ENCODE measurements around the gene DYNLL2.
"Not testable (repeated sequence)": the region's sequence is repeated elsewhere in the genome, so short reads cannot be mapped to it uniquely, and the experiment has no call there.

The DYNLL2 gene

GRCh38 chr17:58052407-58052806 lies 30.8 kb upstream of the DYNLL2 start:
- FAIRE-seq (no peak), DNase-seq (ENCODE audit: insufficient read length) (no peak)
- TF ChIP-seq POLR2AphosphoS5 (IDR thresholded peaks at IDR 0.05; ENCODE audit: low read depth, low read length) = no peak
- no peak for TF ChIP-seq TAF1 (IDR thresholded peaks at IDR 0.05; ENCODE audit: borderline replicate concordance, low read depth, low read length)
- TF ChIP-seq POLR2A (IDR thresholded peaks at IDR 0.05; ENCODE audit: low read depth, low read length) = no peak

GRCh38 chr17:58052945-58053715 lies 30.1 kb upstream of the DYNLL2 start:
- FAIRE-seq (no peak), DNase-seq (ENCODE audit: insufficient read length) (no peak)
- TF ChIP-seq POLR2A (IDR thresholded peaks at IDR 0.05; ENCODE audit: low read depth, low read length) (no peak), TAF1 (IDR thresholded peaks at IDR 0.05; ENCODE audit: borderline replicate concordance, low read depth, low read length) (no peak)

GRCh38 chr17:58054641-58055040 lies 28.6 kb upstream of the DYNLL2 start:
- TF ChIP-seq POLR2AphosphoS5 (IDR thresholded peaks at IDR 0.05; ENCODE audit: low read depth, low read length) (no peak), POLR2A (IDR thresholded peaks at IDR 0.05; ENCODE audit: low read depth, low read length) (no peak), TAF1 (IDR thresholded peaks at IDR 0.05; ENCODE audit: borderline replicate concordance, low read depth, low read length) (no peak)
- no peak for FAIRE-seq
- no peak for DNase-seq (ENCODE audit: insufficient read length)

DNA sequence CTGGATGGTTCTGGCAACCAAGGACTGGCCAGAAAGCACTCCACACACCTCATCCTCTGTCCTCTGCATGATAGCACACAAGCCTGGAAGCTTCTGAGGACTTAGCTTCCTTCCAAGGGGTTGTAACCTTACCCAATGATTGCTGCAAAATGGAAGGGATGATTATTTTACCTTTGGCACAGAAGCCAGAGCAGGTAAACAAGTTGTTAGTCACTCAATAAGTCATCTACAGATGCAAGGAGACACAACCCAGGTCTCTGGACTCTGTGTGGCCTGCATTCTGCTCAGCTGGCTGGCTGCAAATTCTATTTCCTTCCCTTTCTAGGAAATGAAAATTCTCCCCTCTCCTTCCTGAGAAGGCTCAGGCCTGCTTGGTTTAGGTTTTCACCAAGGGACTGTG lies 26.7 kb upstream of the DYNLL2 start:
- DNase-seq (ENCODE audit: insufficient read length) = no peak

DNA sequence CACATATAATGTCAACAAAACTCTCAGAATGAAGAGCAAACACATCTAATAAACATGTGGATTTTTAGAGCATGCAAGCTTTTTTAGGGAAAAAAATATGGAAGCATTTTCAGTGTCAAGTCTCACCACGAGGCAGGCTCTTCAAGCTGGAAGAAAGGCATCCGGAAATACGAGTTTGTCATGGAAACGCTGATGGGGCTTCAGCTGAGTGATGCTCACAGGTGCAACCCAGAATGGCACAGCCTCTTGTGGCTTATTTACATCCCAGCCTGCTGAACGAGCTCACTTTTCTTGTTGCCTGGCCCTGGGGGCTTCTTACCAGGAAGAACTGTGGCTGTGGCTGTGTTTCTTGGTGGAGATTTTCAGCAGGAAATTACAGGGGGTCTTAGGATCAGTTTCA lies 24.1 kb upstream of the DYNLL2 start:
- TF ChIP-seq POLR2AphosphoS5 (IDR thresholded peaks at IDR 0.05; ENCODE audit: low read depth, low read length) (no peak), POLR2A (IDR thresholded peaks at IDR 0.05; ENCODE audit: low read depth, low read length) (no peak), TAF1 (IDR thresholded peaks at IDR 0.05; ENCODE audit: borderline replicate concordance, low read depth, low read length) (no peak)
- FAIRE-seq (no peak), DNase-seq (ENCODE audit: insufficient read length) (no peak)

More for the DNA sequence above, 26.7 kb upstream of the DYNLL2 start:
- TF ChIP-seq POLR2AphosphoS5 (IDR thresholded peaks at IDR 0.05; ENCODE audit: low read depth, low read length) (no peak), POLR2A (IDR thresholded peaks at IDR 0.05; ENCODE audit: low read depth, low read length) (no peak), TAF1 (IDR thresholded peaks at IDR 0.05; ENCODE audit: borderline replicate concordance, low read depth, low read length) (no peak)
- no peak for FAIRE-seq

DNA sequence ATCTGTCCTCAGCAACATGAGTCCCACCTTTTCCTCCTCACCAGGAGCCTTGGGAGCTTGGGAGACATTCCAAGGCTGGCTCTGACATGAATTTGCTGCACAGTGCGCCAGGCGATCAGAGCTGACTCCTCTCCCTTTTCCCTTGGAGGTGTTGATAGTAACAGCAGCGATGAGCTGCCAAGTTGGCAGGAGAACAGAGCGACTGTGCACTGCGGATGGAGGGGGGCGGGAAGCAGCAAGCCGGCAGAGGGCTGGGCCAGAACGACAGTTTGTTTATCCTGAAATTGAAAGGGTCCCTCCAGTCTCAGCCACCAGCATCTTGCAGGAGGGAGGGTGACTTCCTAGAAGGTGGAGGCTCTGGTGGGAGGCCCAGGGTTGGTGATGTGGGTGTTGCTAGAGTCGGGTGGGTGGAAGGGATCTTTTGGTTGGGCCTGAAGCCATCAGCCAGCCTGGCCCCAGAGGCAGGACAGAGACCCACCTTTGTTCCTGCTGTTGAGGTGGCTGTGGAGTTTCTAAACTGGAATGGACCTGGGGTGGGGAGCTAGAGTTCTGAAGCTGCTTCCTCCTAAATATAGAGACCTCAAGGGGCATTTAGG lies 22.5 kb upstream of the DYNLL2 start:
- DNase-seq (ENCODE audit: insufficient read length) (no peak), FAIRE-seq (no peak)
- TF ChIP-seq POLR2AphosphoS5 (IDR thresholded peaks at IDR 0.05; ENCODE audit: low read depth, low read length) (no peak), TAF1 (IDR thresholded peaks at IDR 0.05; ENCODE audit: borderline replicate concordance, low read depth, low read length) (no peak), POLR2A (IDR thresholded peaks at IDR 0.05; ENCODE audit: low read depth, low read length) (no peak)

- FAIRE-seq = no peak
- no peak for DNase-seq (ENCODE audit: insufficient read length)
- TF ChIP-seq POLR2A (IDR thresholded peaks at IDR 0.05; ENCODE audit: low read depth, low read length) (no peak), TAF1 (IDR thresholded peaks at IDR 0.05; ENCODE audit: borderline replicate concordance, low read depth, low read length) (no peak), POLR2AphosphoS5 (IDR thresholded peaks at IDR 0.05; ENCODE audit: low read depth, low read length) (no peak)
These were observed 21.5 kb upstream of the DYNLL2 start for GRCh38 chr17:58061672-58062071.

GRCh38 chr17:58065238-58065637 lies 18.0 kb upstream of the DYNLL2 start:
- FAIRE-seq (no peak), DNase-seq (ENCODE audit: insufficient read length) (no peak)
- TF ChIP-seq POLR2A (IDR thresholded peaks at IDR 0.05; ENCODE audit: low read depth, low read length) = no peak
- TF ChIP-seq POLR2AphosphoS5 (IDR thresholded peaks at IDR 0.05; ENCODE audit: low read depth, low read length) = no peak
- no peak for TF ChIP-seq TAF1 (IDR thresholded peaks at IDR 0.05; ENCODE audit: borderline replicate concordance, low read depth, low read length)

- FAIRE-seq (no peak), DNase-seq (ENCODE audit: insufficient read length) (no peak)
- TF ChIP-seq TAF1 (IDR thresholded peaks at IDR 0.05; ENCODE audit: borderline replicate concordance, low read depth, low read length) (no peak), POLR2A (IDR thresholded peaks at IDR 0.05; ENCODE audit: low read depth, low read length) (no peak), POLR2AphosphoS5 (IDR thresholded peaks at IDR 0.05; ENCODE audit: low read depth, low read length) (no peak)
These were observed 16.8 kb upstream of the DYNLL2 start for GRCh38 chr17:58066401-58066800.

DNA sequence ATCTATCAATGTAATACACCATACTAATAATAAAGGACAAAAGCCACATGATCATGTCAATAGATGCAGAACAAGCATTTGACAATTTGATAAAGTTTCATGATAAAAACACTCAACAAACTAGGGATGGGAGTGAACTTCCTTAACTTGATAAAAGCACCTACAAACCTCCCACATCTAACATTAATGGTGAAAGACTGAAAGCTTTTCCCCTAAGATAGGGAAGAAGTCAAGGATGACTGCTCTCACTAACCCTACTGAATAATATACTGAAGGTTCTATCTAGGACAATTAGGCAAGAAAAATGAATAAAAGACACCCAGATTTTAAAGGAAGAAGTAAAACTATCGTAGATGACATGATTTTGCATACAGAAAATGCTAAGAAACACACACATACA lies 10.4 kb upstream of the DYNLL2 start:
- DNase-seq (ENCODE audit: insufficient read length) (no peak), FAIRE-seq (no peak)
- no peak for TF ChIP-seq TAF1 (IDR thresholded peaks at IDR 0.05; ENCODE audit: borderline replicate concordance, low read depth, low read length)
- TF ChIP-seq POLR2AphosphoS5 (IDR thresholded peaks at IDR 0.05; ENCODE audit: low read depth, low read length) = no peak
- no peak for TF ChIP-seq POLR2A (IDR thresholded peaks at IDR 0.05; ENCODE audit: low read depth, low read length)

GRCh38 chr17:58073266-58073665 lies 10.0 kb upstream of the DYNLL2 start:
- DNase-seq (ENCODE audit: insufficient read length); FAIRE-seq: not testable (repeated sequence)

DNA sequence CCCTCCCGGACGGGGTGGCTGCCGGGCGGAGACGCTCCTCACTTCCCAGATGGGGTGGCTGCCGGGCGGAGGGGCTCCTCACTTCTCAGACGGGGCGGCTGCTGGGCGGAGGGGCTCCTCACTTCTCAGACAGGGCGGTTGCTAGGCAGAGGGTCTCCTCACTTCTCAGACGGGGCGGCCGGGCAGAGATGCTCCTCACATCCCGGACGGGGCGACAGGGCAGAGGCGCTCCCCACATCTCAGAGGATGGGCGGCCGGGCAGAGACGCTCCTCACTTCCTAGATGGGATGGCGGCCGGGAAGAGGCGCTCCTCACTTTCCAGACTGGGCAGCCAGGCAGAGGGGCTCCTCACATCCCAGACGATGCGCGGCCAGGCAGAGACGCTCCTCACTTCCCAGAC lies 8.8 kb upstream of the DYNLL2 start:
- not testable (repeated sequence) for DNase-seq (ENCODE audit: insufficient read length); FAIRE-seq

Measured in GM12892 (cell line).